HepG2 (cell line): ENCODE measurements around the gene GPR15. TPM values are rescaled to one million over a fixed set of nuclear protein-coding genes. Genes with fewer than 3 reads are reported as not detected.

ENCODE experiments used
- ATAD3A ChIP-seq: sonication (generic); formaldehyde crosslinking; IDR thresholded peaks from 2 replicates; pipeline ENCODE4 v1.4.0; 2020; ENCODE audit warnings: missing genetic modification reagents
- CENPT ChIP-seq: sonication (generic); formaldehyde crosslinking; IDR thresholded peaks from 2 replicates; pipeline ENCODE4 v1.8.0; 2022; ENCODE audit warnings: low read depth, mild to moderate bottlenecking, moderate library complexity, missing genetic modification reagents
- E2F5 ChIP-seq: sonication (generic); formaldehyde crosslinking; conservative IDR thresholded peaks from 2 replicates; pipeline ENCODE4 v1.4.0; 2020; ENCODE audit warnings: missing genetic modification reagents
- ELK4 ChIP-seq: sonication (generic); formaldehyde crosslinking; IDR thresholded peaks from 2 replicates; pipeline ENCODE4 v1.9.0; 2021; ENCODE audit warnings: missing genetic modification reagents, borderline replicate concordance
- HDAC6 ChIP-seq: fragments of 200-600 bp; sonication (generic); IDR thresholded peaks from 2 replicates; pipeline ENCODE4 v1.7.0; 2017; ENCODE audit warnings: mild to moderate bottlenecking, antibody characterized with exemption, low read length, low read depth
- HIC2 ChIP-seq: sonication (generic); formaldehyde crosslinking; IDR thresholded peaks from 2 replicates; pipeline ENCODE4 v1.9.0; 2022; ENCODE audit warnings: low read depth, missing genetic modification reagents
- JUNB ChIP-seq: sonication (generic); formaldehyde crosslinking; IDR thresholded peaks from 2 replicates; pipeline ENCODE4 v1.8.0; 2022; ENCODE audit warnings: missing genetic modification reagents, mild to moderate bottlenecking, borderline replicate concordance
- KIAA2018 ChIP-seq: sonication (generic); formaldehyde crosslinking; IDR thresholded peaks from 2 replicates; pipeline ENCODE4 v1.5.0; 2020; ENCODE audit warnings: mild to moderate bottlenecking, missing genetic modification reagents, borderline replicate concordance
- PLSCR1 ChIP-seq: sonication (generic); formaldehyde crosslinking; IDR thresholded peaks from 2 replicates; pipeline ENCODE4 v1.5.0; 2020; ENCODE audit warnings: missing genetic modification reagents, mild to moderate bottlenecking, borderline replicate concordance
- ZFP1 ChIP-seq: IDR thresholded peaks from 2 replicates; pipeline ENCODE4 v1.6.1; 2016
- ZNF263 ChIP-seq: sonication (generic); formaldehyde crosslinking; IDR thresholded peaks from 2 replicates; pipeline ENCODE4 v1.4.0; 2020; ENCODE audit warnings: missing genetic modification reagents
- ZNF343 ChIP-seq: sonication (generic); formaldehyde crosslinking; IDR thresholded peaks from 2 replicates; pipeline ENCODE4 v1.4.0; 2020; ENCODE audit warnings: mild to moderate bottlenecking, missing genetic modification reagents
- ZNF432 ChIP-seq: sonication (generic); formaldehyde crosslinking; IDR thresholded peaks from 2 replicates; pipeline ENCODE4 v1.5.0; 2020; ENCODE audit warnings: missing genetic modification reagents, mild to moderate bottlenecking, borderline replicate concordance
- ZNF451 ChIP-seq: sonication (generic); formaldehyde crosslinking; IDR thresholded peaks from 2 replicates; pipeline ENCODE4 v1.5.0; 2020; ENCODE audit warnings: mild to moderate bottlenecking, missing genetic modification reagents
- ZNF484 ChIP-seq: sonication (generic); formaldehyde crosslinking; IDR thresholded peaks from 2 replicates; pipeline ENCODE4 v1.5.1; 2020; ENCODE audit warnings: mild to moderate bottlenecking, low read depth, missing genetic modification reagents, borderline replicate concordance
- ZNF563 ChIP-seq: sonication (generic); formaldehyde crosslinking; IDR thresholded peaks from 2 replicates; pipeline ENCODE4 v1.8.0; 2022; ENCODE audit warnings: mild to moderate bottlenecking, moderate library complexity, missing genetic modification reagents
- polyA plus RNA-seq, 8 experiments: library from polyadenylated mRNA; depleted of rRNA in 3 of 8; stranded (reverse) in 7 of 8; unstranded in 1 of 8; fragments of >200 nt; fragmentation: Illumina TruSeq in 4 of 8; extraction: Trizol in 4 of 8; gene quantifications; 2 replicates each; pipeline versions ENCODE4 v1.2.1 to v1.2.3, GENCODE V29; 2011 to 2016; ENCODE audit warnings: low read depth in 4 of 8, missing spikeins in 1 of 8, mixed read lengths in 1 of 8; ENCODE audit not compliant: insufficient read depth in 1 of 8
- total RNA-seq, 5 experiments: library from RNA; depleted of rRNA; stranded (reverse); fragments of >200 nt; fragmentation: Illumina TruSeq; extraction: Trizol; gene quantifications; 2 replicates each; pipeline ENCODE4 v1.2.3, GENCODE V29; 2016; ENCODE audit warnings: low read depth in 1 of 5

Gene GPR15
- total and polyA plus RNA-seq, 2 of the 13 experiments (the other 11 are each of a cell fraction or from before 2014, with no cell fraction given), result not detected

GRCh38 chr3:98522544-98523281 is 9.1 kb upstream of the GPR15 start, which contains the start of gene CLDND1 (continued):
- TF ChIP-seq KIAA2018 (CRISPR knock-in tag) (no peak), ZNF263 (no peak), ZNF451 (CRISPR knock-in tag) (0 out of 2 replicates have a peak, but pooled peaks have one; percentile 37), ZNF343 (no peak), HDAC6 (no peak), ATAD3A (CRISPR knock-in tag) (peak; percentile 10; the same call in 1 of the 2 replicates), E2F5 (no peak; the same call in none of the 2 replicates), HIC2 (CRISPR knock-in tag) (no peak), ZNF484 (CRISPR knock-in tag) (no peak), ELK4 (CRISPR knock-in tag) (no peak), ZNF563 (CRISPR knock-in tag) (peak; percentile 64; the same call in 1 of the 2 replicates), ZNF432 (no peak), JUNB (no peak), ZFP1 (CRISPR knock-in tag) (no peak), CENPT (CRISPR knock-in tag) (no peak), PLSCR1 (CRISPR knock-in tag) (no peak)
